ENCODE measurements around the gene PHETA2. TPM values are rescaled to one million over a fixed set of nuclear protein-coding genes. Genes with fewer than 3 reads are reported as not detected.

PHETA2 gene
- total and polyA plus RNA-seq, 2 of the 4 experiments (the other 2 are of a cell fraction), result 6.5 to 10.0 TPM

DNA sequence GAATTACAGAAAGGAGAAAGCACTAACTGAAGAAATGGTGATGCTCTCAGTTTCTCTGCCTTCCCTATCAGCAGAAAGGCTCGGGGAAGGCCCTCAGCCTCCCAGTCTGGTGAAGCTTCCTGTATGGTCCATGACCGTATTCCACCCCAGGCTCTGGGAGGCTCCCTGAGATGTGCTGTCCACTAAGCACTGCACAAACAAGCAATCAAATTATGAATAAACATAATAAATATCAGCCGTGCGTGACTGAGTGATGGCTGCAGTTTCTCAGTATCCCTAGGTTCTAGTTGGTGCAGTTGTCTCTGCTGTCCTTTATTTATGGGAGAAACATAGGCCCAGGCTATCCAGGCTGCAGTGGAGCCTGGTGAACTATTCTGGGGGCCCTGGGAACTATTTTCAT lies 9.1 kb downstream of the PHETA2 start:
- Histone ChIP-seq H2BK15ac (ENCODE audit: low read depth, low read length) (no peak overlapping the region), H2BK120ac (ENCODE audit: low read depth, low read length) (no peak overlapping the region), H2AK5ac (ENCODE audit: low read depth, low read length) (no peak overlapping the region), H3K9ac (ENCODE audit: low read depth, low read length) (no peak overlapping the region), H3K14ac (replicated peaks; ENCODE audit: low read depth, low read length) (no peak overlapping the region), H3K27ac (ENCODE audit: insufficient read depth, low read length) (no peak overlapping the region), H3K56ac (ENCODE audit: extremely low read depth, insufficient read depth, low read length) (no peak overlapping the region), H3K27me3 (ENCODE audit: control insufficient read depth, insufficient read depth, low read length) (no peaks in the 10 kb centered on the region), H2AK9ac (replicated peaks; ENCODE audit: low read depth, low read length, poor library complexity) (no peak overlapping the region), H3K4me2 (ENCODE audit: low read depth, low read length) (no peak overlapping the region), H3K36me3 (ENCODE audit: control insufficient read depth, insufficient read depth, low read length) (peaks cover 18% of the 10 kb centered on the region), H2AFZ (replicated peaks; ENCODE audit: low read length, poor library complexity) (no peak overlapping the region), H3K4me1 (ENCODE audit: control insufficient read depth, insufficient read depth, low read length) (peaks cover 6% of the 10 kb centered on the region), H4K5ac (ENCODE audit: low read depth, low read length) (no peak overlapping the region), H3K79me1 (ENCODE audit: low read depth in 1 of 2, low read length in 2 of 2) (peaks cover 25 to 55% of the 10 kb centered on the region in 2 experiments), H4K8ac (ENCODE audit: low read depth in 2 of 2, low read length in 2 of 2) (no peak overlapping the region), H4K91ac (ENCODE audit: insufficient read depth, low read depth, low read length) (no peak overlapping the region), H3K9me3 (ENCODE audit: control insufficient read depth, insufficient read depth, low read length) (no peaks in the 10 kb centered on the region), H3K18ac (ENCODE audit: low read depth, low read length) (no peak overlapping the region), H3K23ac (ENCODE audit: low read depth, low read length) (no peak overlapping the region), H2BK20ac (ENCODE audit: low read depth, low read length) (no peak overlapping the region), H3K9me1 (ENCODE audit: insufficient read depth, low read length) (0 out of 2 replicates have a peak, but pooled peaks cover 7% of the 10 kb centered on the region), H3K4ac (ENCODE audit: low read depth, low read length) (no peak overlapping the region), H4K20me1 (ENCODE audit: insufficient read depth, low read length) (no peaks in the 10 kb centered on the region), H2BK5ac (ENCODE audit: low read depth, low read length, poor library complexity, severe bottlenecking) (no peak overlapping the region), H3K4me3 (ENCODE audit: insufficient read depth, low read depth, low read length) (no peak overlapping the region)
- dilution Hi-C loops (cut with HindIII; ENCODE audit: low sequenced_read_pairs, unreplicated experiment), result no loop called here
- ATAC-seq (ENCODE audit: low read depth) (no peak), DNase-seq (no peak)
- WGBS, 2 experiments (ENCODE audit: extremely low coverage in 2 of 2, insufficient read length in 1 of 2), result no CpG with 5 or more reads among the region's 4 CpGs
- TF ChIP-seq, protein P1, sequence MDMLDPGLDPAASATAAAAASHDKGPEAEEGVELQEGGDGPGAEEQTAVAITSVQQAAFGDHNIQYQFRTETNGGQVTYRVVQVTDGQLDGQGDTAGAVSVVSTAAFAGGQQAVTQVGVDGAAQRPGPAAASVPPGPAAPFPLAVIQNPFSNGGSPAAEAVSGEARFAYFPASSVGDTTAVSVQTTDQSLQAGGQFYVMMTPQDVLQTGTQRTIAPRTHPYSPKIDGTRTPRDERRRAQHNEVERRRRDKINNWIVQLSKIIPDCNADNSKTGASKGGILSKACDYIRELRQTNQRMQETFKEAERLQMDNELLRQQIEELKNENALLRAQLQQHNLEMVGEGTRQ (IDR thresholded peaks at IDR 0.05; ENCODE audit: low read depth, low read length), result no peak
- no peak for TF ChIP-seq FOS (IDR thresholded peaks at IDR 0.05; ENCODE audit: low read depth, low read length)
- TF ChIP-seq BHLHE40 (IDR thresholded peaks at IDR 0.05; ENCODE audit: low read depth, low read length), result no peak
- TF ChIP-seq POLR2A (IDR thresholded peaks at IDR 0.05; ENCODE audit: low read depth, low read length), result no peak
- no peak for TF ChIP-seq RFX5 (IDR thresholded peaks at IDR 0.05; ENCODE audit: low read depth, low read length)
- TF ChIP-seq, protein P2, sequence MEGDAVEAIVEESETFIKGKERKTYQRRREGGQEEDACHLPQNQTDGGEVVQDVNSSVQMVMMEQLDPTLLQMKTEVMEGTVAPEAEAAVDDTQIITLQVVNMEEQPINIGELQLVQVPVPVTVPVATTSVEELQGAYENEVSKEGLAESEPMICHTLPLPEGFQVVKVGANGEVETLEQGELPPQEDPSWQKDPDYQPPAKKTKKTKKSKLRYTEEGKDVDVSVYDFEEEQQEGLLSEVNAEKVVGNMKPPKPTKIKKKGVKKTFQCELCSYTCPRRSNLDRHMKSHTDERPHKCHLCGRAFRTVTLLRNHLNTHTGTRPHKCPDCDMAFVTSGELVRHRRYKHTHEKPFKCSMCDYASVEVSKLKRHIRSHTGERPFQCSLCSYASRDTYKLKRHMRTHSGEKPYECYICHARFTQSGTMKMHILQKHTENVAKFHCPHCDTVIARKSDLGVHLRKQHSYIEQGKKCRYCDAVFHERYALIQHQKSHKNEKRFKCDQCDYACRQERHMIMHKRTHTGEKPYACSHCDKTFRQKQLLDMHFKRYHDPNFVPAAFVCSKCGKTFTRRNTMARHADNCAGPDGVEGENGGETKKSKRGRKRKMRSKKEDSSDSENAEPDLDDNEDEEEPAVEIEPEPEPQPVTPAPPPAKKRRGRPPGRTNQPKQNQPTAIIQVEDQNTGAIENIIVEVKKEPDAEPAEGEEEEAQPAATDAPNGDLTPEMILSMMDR (conservative IDR thresholded peaks at IDR 0.05; ENCODE audit: low read depth, low read length), result no peak
- TF ChIP-seq, protein P3, sequence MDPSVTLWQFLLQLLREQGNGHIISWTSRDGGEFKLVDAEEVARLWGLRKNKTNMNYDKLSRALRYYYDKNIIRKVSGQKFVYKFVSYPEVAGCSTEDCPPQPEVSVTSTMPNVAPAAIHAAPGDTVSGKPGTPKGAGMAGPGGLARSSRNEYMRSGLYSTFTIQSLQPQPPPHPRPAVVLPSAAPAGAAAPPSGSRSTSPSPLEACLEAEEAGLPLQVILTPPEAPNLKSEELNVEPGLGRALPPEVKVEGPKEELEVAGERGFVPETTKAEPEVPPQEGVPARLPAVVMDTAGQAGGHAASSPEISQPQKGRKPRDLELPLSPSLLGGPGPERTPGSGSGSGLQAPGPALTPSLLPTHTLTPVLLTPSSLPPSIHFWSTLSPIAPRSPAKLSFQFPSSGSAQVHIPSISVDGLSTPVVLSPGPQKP (IDR thresholded peaks at IDR 0.05; ENCODE audit: borderline replicate concordance, low read depth, low read length), result no peak
- TF ChIP-seq MAFK (IDR thresholded peaks at IDR 0.05; ENCODE audit: low read depth, low read length), result no peak
- TF ChIP-seq RCOR1 (IDR thresholded peaks at IDR 0.05; ENCODE audit: insufficient replicate concordance, low read length), result no peak
- no peak for TF ChIP-seq SMC3 (IDR thresholded peaks at IDR 0.05; ENCODE audit: low read depth, low read length)
- no peak for TF ChIP-seq CHD1 (IDR thresholded peaks at IDR 0.05; ENCODE audit: low read depth, low read length)
- no peak for TF ChIP-seq NFE2L2 (IDR thresholded peaks at IDR 0.05; ENCODE audit: low read depth, low read length)
- no peak for TF ChIP-seq MXI1 (IDR thresholded peaks at IDR 0.05; ENCODE audit: borderline replicate concordance, low read depth, low read length)
- no peak for TF ChIP-seq RAD21 (IDR thresholded peaks at IDR 0.05; ENCODE audit: low read length)
- no peak for TF ChIP-seq CEBPB (IDR thresholded peaks at IDR 0.05; ENCODE audit: low read depth, low read length)
- no peak for TF ChIP-seq MAZ (IDR thresholded peaks at IDR 0.05; ENCODE audit: borderline replicate concordance, low read depth, low read length)
- intact Hi-C loops (cut with micrococcal nuclease), result no loop called here
- in situ Hi-C loops (cut with MboI; ENCODE audit: low sequenced_read_pairs), result no loop called here
- CTCF ChIA-PET, result no interaction called here
- POLR2A ChIA-PET (ENCODE audit: unreplicated experiment), result no interaction called here
- no TSS peak for BruUV-seq (replicated peaks)

Measured in IMR-90 (cell line).